GM12891 (cell line): ENCODE results near the gene FAM219A.

ENCODE experiments used
- PAX5 ChIP-seq: IDR thresholded peaks from 2 replicates; pipeline ENCODE4 v1.6.1; 2011; ENCODE audit warnings: low read length, moderate library complexity, mild to moderate bottlenecking; ENCODE audit not compliant: insufficient read depth, severe bottlenecking
- POLR2A ChIP-seq: IDR thresholded peaks from 2 replicates; pipeline ENCODE4 v1.6.1; 2011; ENCODE audit warnings: low read depth, low read length, control low read depth
- POLR2AphosphoS5 ChIP-seq: IDR thresholded peaks from 2 replicates; pipeline ENCODE4 v1.6.1; 2011; ENCODE audit warnings: low read depth, low read length, control low read depth
- POU2F2 ChIP-seq: IDR thresholded peaks from 2 replicates; pipeline ENCODE4 v1.6.1; 2011; ENCODE audit warnings: low read depth, mild to moderate bottlenecking, control low read depth, low read length, moderate library complexity
- SPI1 ChIP-seq: IDR thresholded peaks from 2 replicates; pipeline ENCODE4 v1.6.1; 2011; ENCODE audit warnings: low read depth, low read length, control low read depth
- TAF1 ChIP-seq: IDR thresholded peaks from 2 replicates; pipeline ENCODE4 v1.6.1; 2011; ENCODE audit warnings: low read depth, low read length, control low read depth

- TF ChIP-seq SPI1: no peak
- no peak for TF ChIP-seq POLR2AphosphoS5
- no peak for TF ChIP-seq TAF1
- no peak for TF ChIP-seq POLR2A
- no peak for TF ChIP-seq POU2F2
- TF ChIP-seq PAX5: no peak
These were observed 16.7 kb upstream of the FAM219A start for GRCh38 chr9:34475097-34475496.
